ENCODE data around the gene GALK2. TPM values are rescaled to one million over a fixed set of nuclear protein-coding genes. Genes with fewer than 3 reads are reported as not detected.

Gene GALK2
- total RNA-seq (2014; rRNA removed; shearing (Covaris generic)) (13.3 and 23.0 TPM in 2 replicates), polyA plus RNA-seq (2016; fragmentation: Nextera tagmentation; extraction: Ambion mirVana) (9.3 and 11.5 TPM in 2 replicates)
- long read RNA-seq, full-length matches to known transcripts = 6 of 12 reads
- long read RNA-seq, partial matches to known transcripts = 0 of 12 reads
- long read RNA-seq, other reads (novel, unspliced or antisense) = 6 of 12 reads

GRCh38 chr15:49169880-49170597, at the start of gene GALK2:
GALK2 (plus strand) TSS chr15:49170247; CDS start chr15:49170323, 76 bp downstream.
- H3K27me3 Mint-ChIP-seq (ENCODE audit: insufficient read depth, low read depth, poor library complexity) = peaks cover 3% of the 10 kb centered on the region
- H3K4me3 Mint-ChIP-seq = peak within 1 kb of the TSS; percentile 93
- Histone ChIP-seq H3F3A (replicated peaks; ENCODE audit: low read depth) (no peaks in the 10 kb centered on the region), H4K20me1 (replicated peaks; ENCODE audit: insufficient read depth) (no peaks in the 10 kb centered on the region), H3K4me1 (ENCODE audit: insufficient read depth) (no peaks in the 10 kb centered on the region), H3K4me2 (peak within 1 kb of the TSS; percentile 80), H3K36me3 (ENCODE audit: insufficient read depth) (no peaks in the 10 kb centered on the region), H3K27ac (ENCODE audit: low read depth) (peak within 1 kb of the TSS; percentile 51; the same call in 1 of the 2 replicates), H3K79me2 (replicated peaks; ENCODE audit: insufficient read depth) (peaks cover 14% of the 10 kb centered on the region; the same call in 1 of the 2 replicates), H3K4me3 (peak within 1 kb of the TSS; percentile 53), H3K9me2 (ENCODE audit: insufficient read depth) (no peaks in the 10 kb centered on the region), H3K27me3 (ENCODE audit: insufficient read depth) (no peaks in the 10 kb centered on the region), H2AFZ (peak within 1 kb of the TSS; percentile 28; the same call in 1 of the 2 replicates)
- peaks cover 7% of the 10 kb centered on the region for H3K4me1 Mint-ChIP-seq
- peaks cover 4% of the 10 kb centered on the region; the same call in 1 of the 3 replicates for H3K9me3 Mint-ChIP-seq
- DNase-seq (ENCODE audit: low spot score) = peak; percentile 98
- H3K36me3 Mint-ChIP-seq (ENCODE audit: low read depth) = peaks cover 5% of the 10 kb centered on the region
- no peak for TF ChIP-seq ZNF331 (CRISPR knock-in tag; IDR thresholded peaks at IDR 0.05; ENCODE audit: low read depth)
- TF ChIP-seq ETS1 (IDR thresholded peaks at IDR 0.05) = no peak
- TF ChIP-seq JUNB (IDR thresholded peaks at IDR 0.05; ENCODE audit: unreplicated experiment) = no peak
- TF ChIP-seq, protein P1, sequence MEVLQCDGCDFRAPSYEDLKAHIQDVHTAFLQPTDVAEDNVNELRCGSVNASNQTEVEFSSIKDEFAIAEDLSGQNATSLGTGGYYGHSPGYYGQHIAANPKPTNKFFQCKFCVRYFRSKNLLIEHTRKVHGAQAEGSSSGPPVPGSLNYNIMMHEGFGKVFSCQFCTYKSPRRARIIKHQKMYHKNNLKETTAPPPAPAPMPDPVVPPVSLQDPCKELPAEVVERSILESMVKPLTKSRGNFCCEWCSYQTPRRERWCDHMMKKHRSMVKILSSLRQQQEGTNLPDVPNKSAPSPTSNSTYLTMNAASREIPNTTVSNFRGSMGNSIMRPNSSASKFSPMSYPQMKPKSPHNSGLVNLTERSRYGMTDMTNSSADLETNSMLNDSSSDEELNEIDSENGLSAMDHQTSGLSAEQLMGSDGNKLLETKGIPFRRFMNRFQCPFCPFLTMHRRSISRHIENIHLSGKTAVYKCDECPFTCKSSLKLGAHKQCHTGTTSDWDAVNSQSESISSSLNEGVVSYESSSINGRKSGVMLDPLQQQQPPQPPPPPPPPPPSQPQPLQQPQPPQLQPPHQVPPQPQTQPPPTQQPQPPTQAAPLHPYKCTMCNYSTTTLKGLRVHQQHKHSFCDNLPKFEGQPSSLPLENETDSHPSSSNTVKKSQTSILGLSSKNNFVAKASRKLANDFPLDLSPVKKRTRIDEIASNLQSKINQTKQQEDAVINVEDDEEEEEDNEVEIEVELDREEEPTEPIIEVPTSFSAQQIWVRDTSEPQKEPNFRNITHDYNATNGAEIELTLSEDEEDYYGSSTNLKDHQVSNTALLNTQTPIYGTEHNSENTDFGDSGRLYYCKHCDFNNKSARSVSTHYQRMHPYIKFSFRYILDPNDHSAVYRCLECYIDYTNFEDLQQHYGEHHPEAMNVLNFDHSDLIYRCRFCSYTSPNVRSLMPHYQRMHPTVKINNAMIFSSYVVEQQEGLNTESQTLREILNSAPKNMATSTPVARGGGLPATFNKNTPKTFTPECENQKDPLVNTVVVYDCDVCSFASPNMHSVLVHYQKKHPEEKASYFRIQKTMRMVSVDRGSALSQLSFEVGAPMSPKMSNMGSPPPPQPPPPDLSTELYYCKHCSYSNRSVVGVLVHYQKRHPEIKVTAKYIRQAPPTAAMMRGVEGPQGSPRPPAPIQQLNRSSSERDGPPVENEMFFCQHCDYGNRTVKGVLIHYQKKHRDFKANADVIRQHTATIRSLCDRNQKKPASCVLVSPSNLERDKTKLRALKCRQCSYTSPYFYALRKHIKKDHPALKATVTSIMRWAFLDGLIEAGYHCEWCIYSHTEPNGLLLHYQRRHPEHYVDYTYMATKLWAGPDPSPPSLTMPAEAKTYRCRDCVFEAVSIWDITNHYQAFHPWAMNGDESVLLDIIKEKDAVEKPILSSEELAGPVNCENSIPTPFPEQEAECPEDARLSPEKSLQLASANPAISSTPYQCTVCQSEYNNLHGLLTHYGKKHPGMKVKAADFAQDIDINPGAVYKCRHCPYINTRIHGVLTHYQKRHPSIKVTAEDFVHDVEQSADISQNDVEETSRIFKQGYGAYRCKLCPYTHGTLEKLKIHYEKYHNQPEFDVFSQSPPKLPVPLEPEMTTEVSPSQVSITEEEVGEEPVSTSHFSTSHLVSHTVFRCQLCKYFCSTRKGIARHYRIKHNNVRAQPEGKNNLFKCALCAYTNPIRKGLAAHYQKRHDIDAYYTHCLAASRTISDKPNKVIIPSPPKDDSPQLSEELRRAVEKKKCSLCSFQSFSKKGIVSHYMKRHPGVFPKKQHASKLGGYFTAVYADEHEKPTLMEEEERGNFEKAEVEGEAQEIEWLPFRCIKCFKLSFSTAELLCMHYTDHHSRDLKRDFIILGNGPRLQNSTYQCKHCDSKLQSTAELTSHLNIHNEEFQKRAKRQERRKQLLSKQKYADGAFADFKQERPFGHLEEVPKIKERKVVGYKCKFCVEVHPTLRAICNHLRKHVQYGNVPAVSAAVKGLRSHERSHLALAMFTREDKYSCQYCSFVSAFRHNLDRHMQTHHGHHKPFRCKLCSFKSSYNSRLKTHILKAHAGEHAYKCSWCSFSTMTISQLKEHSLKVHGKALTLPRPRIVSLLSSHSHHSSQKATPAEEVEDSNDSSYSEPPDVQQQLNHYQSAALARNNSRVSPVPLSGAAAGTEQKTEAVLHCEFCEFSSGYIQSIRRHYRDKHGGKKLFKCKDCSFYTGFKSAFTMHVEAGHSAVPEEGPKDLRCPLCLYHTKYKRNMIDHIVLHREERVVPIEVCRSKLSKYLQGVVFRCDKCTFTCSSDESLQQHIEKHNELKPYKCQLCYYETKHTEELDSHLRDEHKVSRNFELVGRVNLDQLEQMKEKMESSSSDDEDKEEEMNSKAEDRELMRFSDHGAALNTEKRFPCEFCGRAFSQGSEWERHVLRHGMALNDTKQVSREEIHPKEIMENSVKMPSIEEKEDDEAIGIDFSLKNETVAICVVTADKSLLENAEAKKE (CRISPR knock-in tag; IDR thresholded peaks at IDR 0.05) = no peak
- no peak for TF ChIP-seq NANOG (IDR thresholded peaks at IDR 0.05; ENCODE audit: borderline replicate concordance)
- no peak for TF ChIP-seq CTCF (conservative IDR thresholded peaks at IDR 0.05; ENCODE audit: low read depth in 2 of 2)
- no peak for TF ChIP-seq EZH2 (IDR thresholded peaks at IDR 0.05; ENCODE audit: low read depth, unreplicated experiment)
- TF ChIP-seq ZNF114 (CRISPR knock-in tag; IDR thresholded peaks at IDR 0.05) = no peak
- TF ChIP-seq CREB1 (CRISPR knock-in tag; IDR thresholded peaks at IDR 0.05; ENCODE audit: low read depth) = peak; percentile 96
- TF ChIP-seq REST (IDR thresholded peaks at IDR 0.05; ENCODE audit: unreplicated experiment) = no peak
- TF ChIP-seq STAT1 (IDR thresholded peaks at IDR 0.05; ENCODE audit: unreplicated experiment) = no peak
- TF ChIP-seq POLR2AphosphoS5 (IDR thresholded peaks at IDR 0.05; ENCODE audit: low read depth) = peak; percentile 54; the same call in 1 of the 2 replicates
- no peak for TF ChIP-seq EZH2phosphoT487 (IDR thresholded peaks at IDR 0.05; ENCODE audit: unreplicated experiment)
- peak within 1 kb of the TSS; percentile 90 for H3K27ac Mint-ChIP-seq
- ATAC-seq = peak; percentile 100
